SU-DHL-6 (cell line): ENCODE results near the gene UBASH3A.

Experiments
- H2AFZ ChIP-seq: fragments of 200-600 bp; sonication (generic); 2 replicates; pipeline ENCODE4 v1.6.1; 2014; ENCODE audit warnings: low read depth, mild to moderate bottlenecking, moderate library complexity, mixed read lengths, antibody characterized with exemption, low read length; ENCODE audit not compliant: severe bottlenecking
- H3F3A ChIP-seq: fragments of 200-600 bp; shearing (Covaris generic); 2 replicates; pipeline ENCODE4 v1.6.0; 2016; ENCODE audit warnings: antibody characterized with exemption, mild to moderate bottlenecking; ENCODE audit not compliant: insufficient read depth
- H3K27ac ChIP-seq: fragments of 200-600 bp; sonication (generic); 2 replicates; pipeline ENCODE4 v1.5.1; 2016; ENCODE audit warnings: low read depth, mild to moderate bottlenecking, low read length, moderate library complexity, mixed read lengths
- H3K27me3 ChIP-seq: fragments of 200-600 bp; sonication (generic), shearing (Covaris generic); 2 replicates; pipeline ENCODE4 v1.6.0; 2014; ENCODE audit warnings: mild to moderate bottlenecking, low read length
- H3K36me3 ChIP-seq: fragments of 200-600 bp; sonication (generic); 2 replicates; pipeline ENCODE4 v1.6.1; 2014; ENCODE audit warnings: mild to moderate bottlenecking, low read length, mixed read lengths
- H3K4me2 ChIP-seq: fragments of 300-600, 200-600 bp; shearing (Covaris generic), sonication (generic); 2 replicates; pipeline ENCODE4 v1.6.0; 2014; ENCODE audit warnings: low read length, low read depth, mild to moderate bottlenecking; ENCODE audit not compliant: poor library complexity, severe bottlenecking
- H3K4me3 ChIP-seq: fragments of 200-600 bp; sonication (generic); 2 replicates; pipeline ENCODE4 v1.5.1; 2014; ENCODE audit warnings: antibody characterized with exemption, low read length, mild to moderate bottlenecking, mixed read lengths; ENCODE audit not compliant: insufficient read depth, poor library complexity, severe bottlenecking
- H3K79me2 ChIP-seq: fragments of 200-600 bp; sonication (generic); 2 replicates; pipeline ENCODE4 v1.6.1; 2014; ENCODE audit warnings: mild to moderate bottlenecking, low read length, moderate library complexity; ENCODE audit not compliant: insufficient read depth
- H3K9ac ChIP-seq: fragments of 200-600 bp; sonication (generic); 2 replicates; pipeline ENCODE4 v1.7.0; 2014; ENCODE audit warnings: mild to moderate bottlenecking, low read length
- H3K9me2 ChIP-seq: fragments of 200-600 bp; sonication (generic); replicated peaks from 2 replicates; pipeline ENCODE4 v1.6.1; 2014; ENCODE audit warnings: low read length; ENCODE audit not compliant: insufficient read depth
- H3K9me3 ChIP-seq: fragments of 200-600 bp; sonication (generic); 2 replicates; pipeline ENCODE4 v1.6.1; 2014; ENCODE audit warnings: low read length, mixed read lengths; ENCODE audit not compliant: insufficient read depth
- H4K20me1 ChIP-seq: fragments of 200-600 bp; sonication (generic); 2 replicates; pipeline ENCODE4 v1.6.1; 2014; ENCODE audit warnings: low read depth, mild to moderate bottlenecking, antibody characterized with exemption, low read length, moderate library complexity, mixed read lengths
- CTCF ChIP-seq: fragments of 200-600 bp; sonication (generic); IDR thresholded peaks from one replicate; pipeline ENCODE4 v1.5.1; 2017; ENCODE audit warnings: antibody characterized with exemption, mild to moderate bottlenecking, low read length, moderate library complexity; ENCODE audit not compliant: insufficient read depth, poor library complexity, severe bottlenecking
- EZH2phosphoT487 ChIP-seq: fragments of 200-600 bp; sonication (generic), shearing (Covaris generic); conservative IDR thresholded peaks from 2 replicates; pipeline ENCODE4 v1.6.1; 2018; ENCODE audit warnings: mild to moderate bottlenecking, antibody characterized with exemption, low read length, moderate library complexity, mixed read lengths

The UBASH3A gene

GRCh38 chr21:42375966-42376337 is 27.8 kb upstream of the UBASH3A start:
- H4K20me1 ChIP-seq, result no peaks in the 10 kb centered on the region
- no peak overlapping the region for H2AFZ ChIP-seq
- no peak overlapping the region for H3K9ac ChIP-seq
- no peaks in the 10 kb centered on the region for H3K36me3 ChIP-seq
- H3K4me2 ChIP-seq, result no peak overlapping the region
- H3K27me3 ChIP-seq, result no peaks in the 10 kb centered on the region
- no peak overlapping the region for H3K27ac ChIP-seq
- no peaks in the 10 kb centered on the region for H3F3A ChIP-seq
- no peak overlapping the region for H3K4me3 ChIP-seq
- no peaks in the 10 kb centered on the region for H3K9me2 ChIP-seq
- no peaks in the 10 kb centered on the region for H3K79me2 ChIP-seq
- no peak for TF ChIP-seq CTCF
- TF ChIP-seq EZH2phosphoT487, result no peak
- H3K9me3 ChIP-seq, result no peaks in the 10 kb centered on the region

GRCh38 chr21:42376338-42376982 is 27.2 kb upstream of the UBASH3A start:
- H3F3A ChIP-seq, result no peaks in the 10 kb centered on the region
- TF ChIP-seq CTCF (no peak), EZH2phosphoT487 (no peak)
- H3K27me3 ChIP-seq, result no peaks in the 10 kb centered on the region
- no peak overlapping the region for H3K4me3 ChIP-seq
- H3K27ac ChIP-seq, result no peak overlapping the region
- H3K9ac ChIP-seq, result no peak overlapping the region
- no peak overlapping the region for H2AFZ ChIP-seq
- H4K20me1 ChIP-seq, result no peaks in the 10 kb centered on the region
- no peaks in the 10 kb centered on the region for H3K36me3 ChIP-seq
- H3K79me2 ChIP-seq, result no peaks in the 10 kb centered on the region
- H3K4me2 ChIP-seq, result no peak overlapping the region
- H3K9me2 ChIP-seq, result no peaks in the 10 kb centered on the region
- H3K9me3 ChIP-seq, result no peaks in the 10 kb centered on the region

GRCh38 chr21:42377211-42377950 is 26.3 kb upstream of the UBASH3A start:
- no peak for TF ChIP-seq EZH2phosphoT487
- no peak for TF ChIP-seq CTCF
- H2AFZ ChIP-seq, result no peak overlapping the region
- H3K27ac ChIP-seq, result no peak overlapping the region
- no peak overlapping the region for H3K9ac ChIP-seq
- no peaks in the 10 kb centered on the region for H3K79me2 ChIP-seq
- no peaks in the 10 kb centered on the region for H3K36me3 ChIP-seq
- no peaks in the 10 kb centered on the region for H3F3A ChIP-seq
- no peaks in the 10 kb centered on the region for H3K9me2 ChIP-seq
- no peaks in the 10 kb centered on the region for H3K9me3 ChIP-seq
- H3K27me3 ChIP-seq, result no peaks in the 10 kb centered on the region
- H3K4me2 ChIP-seq, result no peak overlapping the region
- no peak overlapping the region for H3K4me3 ChIP-seq
- H4K20me1 ChIP-seq, result no peaks in the 10 kb centered on the region
